CD4-positive, alpha-beta T cell treated with Interleukin-6 for 4 hours (primary cell): ENCODE data around the gene WDR59.
"Not testable (repeated sequence)": the region's sequence is repeated elsewhere in the genome, so short reads cannot be mapped to it uniquely, and the experiment has no call there.

Source experiments
- DNase-seq: peaks from one replicate; pipeline ENCODE4 v3.0.0-alpha.2; 2020; ENCODE audit warnings: mixed read lengths

WDR59 gene

GRCh38 chr16:74954763-74955162, 30.2 kb downstream of the WDR59 start:
- DNase-seq = no peak

- no peak for DNase-seq
Measured at GRCh38 chr16:74951681-74952080, 33.2 kb downstream of the WDR59 start.

DNA sequence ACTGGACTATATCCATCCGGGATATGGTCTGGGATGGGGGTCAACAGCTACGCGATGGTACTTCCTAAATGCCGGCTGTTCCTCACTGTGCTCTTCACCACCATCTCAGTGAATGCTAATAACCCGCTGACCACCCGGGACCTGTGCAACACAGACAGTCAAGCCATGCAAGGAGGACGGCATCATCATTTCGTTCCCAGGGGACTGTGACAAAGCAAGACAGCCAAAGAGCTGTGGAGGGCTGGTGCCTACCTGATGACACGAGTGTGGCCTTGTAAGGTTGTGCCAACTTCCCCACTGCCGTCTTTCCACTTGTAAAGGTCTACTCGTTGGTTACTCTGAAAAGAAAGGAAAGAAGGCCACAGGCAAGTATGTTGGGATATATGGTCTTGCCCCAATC, 33.7 kb downstream of the WDR59 start:
- DNase-seq = no peak

DNA sequence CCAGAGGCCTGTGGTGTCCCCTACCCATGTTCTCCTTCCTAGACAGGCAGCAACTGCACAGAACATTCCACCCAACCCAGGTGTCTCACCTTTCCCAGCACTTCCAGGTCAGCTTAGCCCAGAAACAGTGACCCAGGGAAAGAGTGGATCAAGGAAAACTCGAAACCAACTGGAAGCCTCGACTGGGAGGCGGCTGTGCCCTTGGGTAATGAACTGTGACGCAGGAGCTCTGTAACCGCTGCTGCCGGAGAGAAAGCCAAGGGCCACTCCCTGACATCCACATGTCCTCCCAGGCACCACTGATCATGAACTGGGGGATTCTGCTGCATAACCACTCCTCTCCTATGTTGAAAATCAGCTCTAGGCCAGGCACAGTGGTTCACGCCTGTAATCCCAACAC, 34.4 kb downstream of the WDR59 start:
- DNase-seq = no peak

GRCh38 chr16:74949309-74949708, 35.6 kb downstream of the WDR59 start:
- DNase-seq = no peak

DNA sequence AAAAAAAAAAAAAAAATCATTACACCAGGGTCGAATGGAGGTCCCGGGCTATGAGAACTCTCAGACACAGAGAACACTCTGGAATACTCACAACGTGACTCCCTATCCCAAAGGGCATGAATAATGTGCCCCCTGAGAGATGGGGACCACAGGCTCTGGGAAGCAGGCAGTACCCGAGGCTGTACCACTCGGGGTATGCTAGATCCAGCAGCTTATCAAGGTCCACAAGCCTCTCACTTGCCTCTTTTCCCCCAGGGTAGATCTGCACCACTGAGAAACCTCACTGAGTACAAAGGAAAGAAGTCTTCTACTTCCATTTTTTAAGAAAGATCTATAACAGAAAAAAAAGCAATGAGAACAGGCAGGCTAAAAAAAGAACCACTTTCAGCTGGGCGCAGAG, 40.5 kb downstream of the WDR59 start:
- no peak for DNase-seq

DNA sequence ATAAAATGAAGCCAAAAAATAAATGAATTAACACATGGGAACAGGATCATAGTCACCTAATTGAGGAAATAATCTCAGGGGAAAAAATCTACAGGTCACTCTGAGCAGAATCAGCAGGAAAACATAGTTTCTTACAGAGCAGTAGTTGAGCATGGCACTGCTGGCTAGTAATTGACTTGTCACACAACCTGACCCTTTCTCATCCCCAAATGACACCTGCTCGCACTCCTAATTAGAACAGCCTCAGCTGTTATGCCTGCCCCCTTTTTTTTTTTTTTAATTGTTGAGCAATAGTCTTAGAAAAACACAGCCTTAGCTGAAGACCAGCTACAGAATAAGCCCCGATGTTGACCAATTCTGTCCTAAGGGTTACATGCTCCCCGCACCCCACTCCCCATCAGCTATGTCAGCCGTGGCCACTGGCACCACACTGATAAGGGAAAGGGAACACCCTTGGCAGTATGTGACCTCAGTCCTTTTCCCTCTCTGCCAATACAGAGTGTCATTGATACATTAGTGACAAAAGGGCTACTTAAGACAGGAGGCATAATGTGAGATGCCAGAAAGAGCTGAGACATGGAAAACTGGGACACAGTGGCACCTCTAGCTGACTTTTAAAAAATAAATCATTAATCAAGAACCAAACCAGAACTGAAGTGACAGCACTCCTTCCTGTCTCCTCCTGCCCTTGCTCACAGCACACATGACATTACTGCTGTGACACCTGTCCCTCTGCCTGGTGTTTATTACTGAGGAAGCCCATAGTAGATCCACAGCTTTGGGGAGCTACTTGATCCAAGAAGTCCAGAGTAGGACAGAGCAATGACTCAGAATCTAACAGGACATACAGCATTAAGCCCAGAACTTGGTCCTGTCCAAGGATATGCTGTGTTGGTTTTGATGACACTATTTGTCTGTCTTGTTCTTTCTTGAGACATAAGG, 41.7 kb downstream of the WDR59 start:
- no peak for DNase-seq

- no peak for DNase-seq
Measured at GRCh38 chr16:74942566-74942965, 42.4 kb downstream of the WDR59 start.

- no peak for DNase-seq
Measured at GRCh38 chr16:74939688-74940087, 45.2 kb downstream of the WDR59 start.

DNA sequence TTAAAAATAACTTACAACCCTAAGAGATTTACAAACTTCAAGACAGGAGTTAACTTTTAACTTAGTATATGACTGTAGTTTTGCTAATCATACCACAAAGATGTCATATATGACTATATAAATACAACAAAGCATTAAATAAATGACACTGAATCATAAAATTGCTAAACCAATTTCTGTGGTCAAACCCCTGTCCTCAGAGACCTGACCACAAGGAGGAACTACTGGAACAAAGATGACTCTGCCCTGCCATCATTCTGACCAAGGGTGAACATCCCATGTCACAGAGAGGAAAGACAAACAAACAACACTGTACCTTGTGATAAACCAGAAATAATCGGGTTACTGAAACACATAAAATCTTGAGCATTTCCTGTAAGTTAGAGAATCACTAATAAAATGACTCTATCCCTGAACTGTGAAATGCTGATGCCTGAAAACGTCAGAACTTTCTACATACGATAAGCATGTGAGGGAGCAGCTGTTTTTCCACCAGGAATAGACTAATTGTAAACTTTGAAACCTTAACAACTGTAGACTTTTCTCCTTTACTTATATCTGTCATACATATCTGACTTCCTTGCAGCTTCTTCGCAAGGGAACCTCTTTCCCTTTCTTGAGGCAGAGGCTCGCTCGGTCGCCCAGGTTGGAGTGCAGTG, 47.9 kb downstream of the WDR59 start:
- DNase-seq = no peak

DNA sequence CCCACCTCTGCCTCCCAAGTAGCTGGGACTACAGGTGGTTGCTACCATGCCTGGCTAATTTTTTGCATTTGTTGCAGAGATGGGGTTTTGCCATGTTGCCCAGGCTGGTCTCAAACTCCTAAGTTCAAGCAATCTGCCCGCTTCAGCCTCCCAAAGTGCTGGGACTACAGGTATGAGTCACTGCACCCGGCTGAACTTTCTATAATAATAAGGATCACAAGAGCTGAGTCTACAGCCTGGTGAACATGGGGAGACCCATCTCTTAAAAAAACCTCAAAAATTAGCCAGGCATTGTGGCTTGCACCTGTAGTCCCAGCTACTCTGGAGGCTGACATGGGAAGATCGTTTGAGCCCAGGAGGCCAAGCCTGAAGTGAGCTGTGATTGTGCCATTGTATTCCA, 53.5 kb downstream of the WDR59 start:
- no peak for DNase-seq

- DNase-seq = no peak
Measured at GRCh38 chr16:74929636-74930035, 55.3 kb downstream of the WDR59 start.

DNA sequence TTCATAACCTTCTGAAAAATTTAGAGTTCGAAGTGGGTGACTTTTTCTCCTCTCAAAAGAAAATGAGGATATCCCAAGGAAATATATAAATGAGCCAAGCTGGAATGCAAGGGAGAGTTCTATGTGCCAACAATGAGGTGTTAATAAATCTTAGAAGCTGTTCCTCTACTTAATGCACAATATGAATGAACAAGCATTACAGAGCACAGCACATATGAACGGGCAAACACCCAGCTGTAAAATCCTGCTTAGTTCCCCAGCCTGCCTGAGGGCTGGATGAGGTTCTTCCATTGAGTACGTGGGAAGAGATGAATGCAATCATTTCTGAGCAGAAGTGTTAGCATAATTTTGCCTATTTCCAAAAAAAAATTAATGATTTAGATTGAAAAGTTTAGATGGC, 58.1 kb downstream of the WDR59 start:
- no peak for DNase-seq

DNA sequence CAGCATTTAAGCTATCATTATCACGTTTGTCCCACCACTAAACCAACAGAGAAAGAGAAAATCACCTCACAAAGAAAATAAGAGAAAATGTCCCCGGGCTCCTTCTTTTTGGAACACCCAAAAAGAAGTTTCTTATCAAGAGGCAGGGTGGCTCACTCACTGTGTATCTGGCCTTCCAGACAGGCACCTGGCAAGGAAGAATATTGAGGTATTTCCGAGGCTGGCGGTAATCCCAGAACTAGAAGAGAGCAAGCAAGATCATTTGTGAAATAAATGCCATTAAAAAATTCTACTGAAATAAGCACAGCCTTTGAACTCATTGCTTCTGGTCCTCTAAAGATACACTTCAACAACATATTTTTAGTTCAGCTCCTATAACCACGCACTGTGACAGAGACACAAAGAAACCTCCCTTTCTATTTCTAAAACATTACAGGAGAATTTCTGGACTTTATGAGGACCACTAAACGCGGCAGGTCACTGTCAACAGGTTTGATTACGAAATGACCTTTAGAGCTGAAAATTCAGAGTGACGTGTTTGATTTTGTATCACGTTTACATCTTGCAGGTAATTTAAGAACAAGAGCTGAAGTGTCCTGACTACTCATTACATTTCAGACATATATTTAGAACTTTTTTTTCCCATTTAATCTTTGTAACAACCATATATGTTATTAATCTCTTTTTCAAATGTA, 61.0 kb downstream of the WDR59 start:
- DNase-seq = no peak

DNA sequence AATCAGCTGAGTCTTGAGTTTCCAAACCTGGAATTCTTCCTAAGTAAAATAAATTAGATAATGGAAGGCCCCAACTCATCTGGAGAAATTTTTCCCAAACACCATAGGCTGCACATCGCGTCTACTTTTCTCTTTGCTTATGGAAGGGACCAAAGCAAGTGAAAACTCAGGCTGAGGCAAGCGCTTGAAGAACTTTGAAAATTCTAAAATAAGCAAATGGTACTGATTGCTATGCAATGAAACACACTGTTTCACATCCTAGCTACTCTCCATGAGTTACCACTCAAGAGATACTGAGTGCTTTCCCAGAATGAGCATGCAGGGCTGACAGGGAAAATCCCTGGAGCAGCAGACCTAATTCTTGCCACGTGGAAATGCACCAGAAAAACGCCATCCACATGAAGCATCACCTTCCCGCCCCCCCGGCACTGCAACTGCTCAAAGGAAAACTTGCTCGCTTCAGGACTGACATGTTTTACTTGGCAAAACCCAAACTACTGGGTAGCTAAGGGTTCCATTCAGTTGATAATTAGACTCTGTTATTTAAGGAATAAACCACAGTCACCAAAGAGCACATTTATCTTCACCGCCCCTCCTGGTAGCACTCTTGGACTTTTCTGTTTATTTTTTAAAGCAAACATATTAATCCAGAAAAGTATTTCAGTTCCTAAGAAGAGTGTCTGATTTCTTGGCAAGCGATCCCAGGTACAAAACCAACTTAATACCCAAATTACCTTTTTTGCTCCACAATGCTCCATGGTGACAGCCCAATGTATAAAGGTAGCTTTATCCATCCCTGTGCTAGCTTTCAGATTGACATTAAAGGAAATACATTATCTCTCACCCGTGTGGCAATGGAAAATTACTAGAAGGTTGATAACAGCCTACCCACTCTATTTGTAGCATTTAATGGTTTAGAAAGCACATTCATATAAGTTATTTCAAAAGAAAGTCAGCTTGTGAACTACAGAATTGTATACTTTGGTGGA, 62.5 kb downstream of the WDR59 start:
- DNase-seq = no peak

GRCh38 chr16:74921051-74921450, 63.9 kb downstream of the WDR59 start:
- DNase-seq = no peak

DNA sequence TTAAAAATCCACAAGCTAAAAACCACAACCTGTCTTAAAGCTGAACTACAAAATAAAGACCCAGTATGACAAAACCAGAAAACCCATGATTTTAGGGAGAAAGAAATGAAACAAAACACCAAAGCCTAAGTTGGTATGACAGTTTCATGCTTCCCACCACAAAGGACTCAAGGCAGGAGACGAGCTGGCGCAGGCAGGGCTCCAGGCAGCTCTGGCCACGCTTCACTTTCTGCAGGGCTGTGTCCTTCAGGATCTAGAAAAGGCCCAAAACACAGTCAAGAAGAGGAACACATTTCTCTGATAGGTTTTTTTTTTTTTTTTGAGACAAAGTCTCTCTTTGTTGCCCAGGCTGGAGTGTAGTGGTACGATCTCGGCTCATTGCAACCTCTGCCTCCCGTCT, 75.3 kb downstream of the WDR59 start:
- DNase-seq = no peak

DNA sequence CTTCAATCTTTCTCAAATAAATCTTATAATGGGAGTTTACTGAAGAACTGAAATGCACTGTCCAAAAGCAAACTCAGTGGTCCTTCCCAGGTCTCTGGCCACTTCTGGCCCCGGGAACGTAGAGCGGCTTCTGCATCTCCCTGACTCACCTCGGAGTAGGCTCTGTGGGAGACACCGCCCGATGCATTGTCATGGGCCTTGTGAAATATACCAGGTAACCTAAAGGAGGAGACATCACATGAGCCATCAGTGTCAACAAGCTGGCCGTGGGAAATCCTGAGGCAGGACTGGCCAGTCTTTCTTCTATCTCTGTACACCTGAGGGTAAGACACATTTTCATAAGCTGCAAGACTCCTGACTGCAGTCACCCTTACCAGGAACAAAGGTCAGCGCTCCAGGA, 76.2 kb downstream of the WDR59 start:
- DNase-seq = not testable (repeated sequence)

- DNase-seq = no peak
Measured at GRCh38 chr16:74903901-74904678, 80.8 kb downstream of the WDR59 start.

GRCh38 chr16:74903120-74903519, 81.8 kb downstream of the WDR59 start:
- DNase-seq = no peak

DNA sequence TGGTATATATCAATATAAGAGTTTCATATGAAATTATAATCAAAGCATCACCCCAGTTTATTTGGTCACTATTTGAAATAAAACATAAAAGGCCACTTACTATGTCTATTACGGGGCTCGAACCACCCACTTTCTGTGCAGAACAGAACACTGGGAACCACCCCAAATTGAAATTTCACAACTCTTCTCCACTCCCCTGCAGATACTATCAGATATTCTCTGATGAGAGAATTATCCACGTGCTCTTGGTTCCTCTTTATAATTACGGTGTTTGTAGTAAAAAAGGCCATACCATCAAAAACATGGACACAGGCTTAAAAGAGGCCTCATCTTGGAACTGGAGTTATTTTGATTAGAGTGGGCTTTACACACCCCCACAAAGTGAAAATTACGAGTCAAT, 82.8 kb downstream of the WDR59 start:
- DNase-seq = no peak

- no peak for DNase-seq
Measured at GRCh38 chr16:74901606-74902005, 83.3 kb downstream of the WDR59 start.
